HEK293 (cell line): Measurements from ENCODE around the gene MMP24OS.

Experiments used
- CTCF ChIA-PET: fragments of 350-600 bp; formaldehyde crosslinking; extraction: SDS; loops from one replicate; lab custom pipeline; 2021; ENCODE audit warnings: antibody characterized with exemption; lab: Yijun Ruan, JAX
- POLR2A ChIA-PET: fragments of 300-600 bp; formaldehyde crosslinking; extraction: SDS; loops from one replicate; lab custom pipeline; 2020; ENCODE audit warnings: antibody characterized with exemption, inconsistent platforms; lab: Yijun Ruan, JAX
- H3K27ac ChIP-seq: fragments of 200-500 bp; sonication (Bioruptor generic); 2 replicates; pipeline ENCODE4 v1.5.1; 2014; ENCODE audit warnings: low read depth, low read length, control low read depth, inconsistent platforms; ENCODE audit errors: extremely low read depth
- H3K36me3 ChIP-seq, 2 experiments: fragments of 200-500 bp in 1 of 2; sonication (Bioruptor generic) in 1 of 2; 1 replicate in 1 of 2; 2 replicates in 1 of 2; pipeline ENCODE4 v1.5.1; 2014 to 2017; ENCODE audit warnings: inconsistent platforms in 2 of 2, low read length in 2 of 2; ENCODE audit not compliant: control insufficient read depth in 2 of 2, insufficient read depth in 1 of 2
- H3K4me1 ChIP-seq: fragments of 200-500 bp; sonication (Bioruptor generic); 2 replicates; pipeline ENCODE4 v1.5.1; 2014; ENCODE audit warnings: mild to moderate bottlenecking, low read length, inconsistent platforms; ENCODE audit not compliant: control insufficient read depth, insufficient read depth
- H3K4me3 ChIP-seq: 2 replicates; pipeline ENCODE4 v1.5.1; 2011; ENCODE audit warnings: low read depth, mild to moderate bottlenecking, control low read depth, low read length, moderate library complexity
- H3K9me3 ChIP-seq: fragments of 200-500 bp; sonication (Bioruptor generic); 2 replicates; pipeline ENCODE4 v1.5.1; 2014; ENCODE audit warnings: low read depth, low read length, inconsistent platforms; ENCODE audit not compliant: control insufficient read depth, insufficient read depth
- EGR2 ChIP-seq: fragments of 450-650 bp; formaldehyde crosslinking; IDR thresholded peaks from 2 replicates; pipeline ENCODE4 v1.5.1; 2016; ENCODE audit warnings: low read depth, missing biosample characterization, missing genetic modification characterization
- GLIS1 ChIP-seq: fragments of 450-650 bp; formaldehyde crosslinking; IDR thresholded peaks from 2 replicates; pipeline ENCODE4 v1.5.1; 2016; ENCODE audit warnings: missing biosample characterization, missing genetic modification characterization
- IKZF3 ChIP-seq: fragments of 450-650 bp; IDR thresholded peaks from 2 replicates; pipeline ENCODE4 v1.5.0; 2018; ENCODE audit warnings: missing biosample characterization, mild to moderate bottlenecking, missing genetic modification characterization, moderate library complexity
- KLF1 ChIP-seq: fragments of 450-650 bp; formaldehyde crosslinking; IDR thresholded peaks from 2 replicates; pipeline ENCODE4 v1.5.1; 2016; ENCODE audit warnings: missing biosample characterization, missing genetic modification characterization
- KLF9 ChIP-seq: fragments of 450-650 bp; formaldehyde crosslinking; IDR thresholded peaks from 2 replicates; pipeline ENCODE4 v1.5.1; 2016; ENCODE audit warnings: missing biosample characterization, missing genetic modification characterization, low read depth
- PRDM1 ChIP-seq: fragments of 450-650 bp; formaldehyde crosslinking; IDR thresholded peaks from 2 replicates; pipeline ENCODE4; 2016; ENCODE audit warnings: missing biosample characterization, missing genetic modification characterization
- SP2 ChIP-seq: fragments of 450-650 bp; formaldehyde crosslinking; IDR thresholded peaks from 2 replicates; pipeline ENCODE4 v1.5.1; 2016; ENCODE audit warnings: missing biosample characterization, missing genetic modification characterization
- SP7 ChIP-seq: fragments of 450-650 bp; formaldehyde crosslinking; IDR thresholded peaks from 2 replicates; pipeline ENCODE4 v1.5.1; 2016; ENCODE audit warnings: missing biosample characterization, missing genetic modification characterization
- ZBTB20 ChIP-seq: fragments of 450-650 bp; formaldehyde crosslinking; IDR thresholded peaks from 2 replicates; pipeline ENCODE4 v1.5.1; 2016; ENCODE audit warnings: missing biosample characterization, missing genetic modification characterization
- ZBTB7A ChIP-seq: fragments of 450-650 bp; formaldehyde crosslinking; IDR thresholded peaks from 2 replicates; pipeline ENCODE4 v1.5.1; 2016; ENCODE audit warnings: low read depth, missing biosample characterization, missing genetic modification characterization
- ZBTB8A ChIP-seq: fragments of 450-650 bp; formaldehyde crosslinking; IDR thresholded peaks from 2 replicates; pipeline ENCODE4 v1.5.1; 2016; ENCODE audit warnings: missing biosample characterization, missing genetic modification characterization
- ZFHX2 ChIP-seq: fragments of 450-650 bp; formaldehyde crosslinking; conservative IDR thresholded peaks from 2 replicates; pipeline ENCODE4 v1.5.1; 2016; ENCODE audit warnings: missing biosample characterization, missing genetic modification characterization
- ZFP3 ChIP-seq: fragments of 450-650 bp; formaldehyde crosslinking; IDR thresholded peaks from 2 replicates; pipeline ENCODE4 v1.5.1; 2016; ENCODE audit warnings: low read depth, missing biosample characterization, missing genetic modification characterization
- ZNF140 ChIP-seq: fragments of 450-650 bp; formaldehyde crosslinking; IDR thresholded peaks from 2 replicates; pipeline ENCODE4 v1.5.1; 2016; ENCODE audit warnings: missing biosample characterization, missing genetic modification characterization
- ZNF335 ChIP-seq: fragments of 450-650 bp; formaldehyde crosslinking; conservative IDR thresholded peaks from 2 replicates; pipeline ENCODE4 v1.5.1; 2016; ENCODE audit warnings: missing biosample characterization, missing genetic modification characterization
- ZNF341 ChIP-seq: fragments of 450-650 bp; formaldehyde crosslinking; IDR thresholded peaks from 2 replicates; pipeline ENCODE4; 2016; ENCODE audit warnings: low read depth, missing biosample characterization, missing genetic modification characterization
- ZNF561 ChIP-seq: fragments of 450-650 bp; IDR thresholded peaks from 2 replicates; pipeline ENCODE4 v1.5.1; 2018; ENCODE audit warnings: missing biosample characterization, missing genetic modification characterization, borderline replicate concordance
- ZNF600 ChIP-seq: fragments of 450-650 bp; formaldehyde crosslinking; IDR thresholded peaks from 2 replicates; pipeline ENCODE4 v1.5.1; 2016; ENCODE audit warnings: missing biosample characterization, missing genetic modification characterization
- ZNF626 ChIP-seq: fragments of 450-650 bp; sonication (Bioruptor Pico); formaldehyde crosslinking; IDR thresholded peaks from 2 replicates; pipeline ENCODE4 v1.5.1; 2018; ENCODE audit warnings: missing biosample characterization, missing genetic modification characterization, inconsistent platforms
- ZNF629 ChIP-seq: fragments of 450-650 bp; formaldehyde crosslinking; IDR thresholded peaks from 2 replicates; pipeline ENCODE4 v1.5.1; 2017; ENCODE audit warnings: missing biosample characterization, missing genetic modification characterization
- ZNF843 ChIP-seq: fragments of 450-650 bp; formaldehyde crosslinking; IDR thresholded peaks from 2 replicates; pipeline ENCODE4 v1.5.1; 2016; ENCODE audit warnings: missing biosample characterization, missing genetic modification characterization
- ZSCAN30 ChIP-seq: fragments of 450-650 bp; IDR thresholded peaks from 2 replicates; pipeline ENCODE4 v1.5.1; 2018; ENCODE audit warnings: missing biosample characterization, mild to moderate bottlenecking, missing genetic modification characterization, moderate library complexity
- TF ChIP-seq, protein P1 (sequence below): fragments of 450-650 bp; formaldehyde crosslinking; IDR thresholded peaks from 2 replicates; pipeline ENCODE4 v1.5.1; 2017; ENCODE audit warnings: missing biosample characterization, missing genetic modification characterization
- TF ChIP-seq, protein P2 (sequence below): fragments of 450-650 bp; formaldehyde crosslinking; IDR thresholded peaks from 2 replicates; pipeline ENCODE4 v1.5.1; 2016; ENCODE audit warnings: missing biosample characterization, missing genetic modification characterization
- TF ChIP-seq, protein P3 (sequence below): fragments of 450-650 bp; formaldehyde crosslinking; IDR thresholded peaks from 2 replicates; pipeline ENCODE4 v1.5.1; 2016; ENCODE audit warnings: missing biosample characterization, missing genetic modification characterization
- TF ChIP-seq, protein P4 (sequence below): fragments of 450-650 bp; formaldehyde crosslinking; optimal IDR thresholded peaks from 2 replicates; pipeline ENCODE3; 2016; ENCODE audit warnings: missing biosample characterization, mild to moderate bottlenecking, missing genetic modification characterization
- TF ChIP-seq, protein P5 (sequence below): fragments of 450-650 bp; formaldehyde crosslinking; conservative IDR thresholded peaks from 2 replicates; pipeline ENCODE4 v1.5.1; 2016; ENCODE audit warnings: low read depth, missing biosample characterization, missing genetic modification characterization

The MMP24OS gene

DNA sequence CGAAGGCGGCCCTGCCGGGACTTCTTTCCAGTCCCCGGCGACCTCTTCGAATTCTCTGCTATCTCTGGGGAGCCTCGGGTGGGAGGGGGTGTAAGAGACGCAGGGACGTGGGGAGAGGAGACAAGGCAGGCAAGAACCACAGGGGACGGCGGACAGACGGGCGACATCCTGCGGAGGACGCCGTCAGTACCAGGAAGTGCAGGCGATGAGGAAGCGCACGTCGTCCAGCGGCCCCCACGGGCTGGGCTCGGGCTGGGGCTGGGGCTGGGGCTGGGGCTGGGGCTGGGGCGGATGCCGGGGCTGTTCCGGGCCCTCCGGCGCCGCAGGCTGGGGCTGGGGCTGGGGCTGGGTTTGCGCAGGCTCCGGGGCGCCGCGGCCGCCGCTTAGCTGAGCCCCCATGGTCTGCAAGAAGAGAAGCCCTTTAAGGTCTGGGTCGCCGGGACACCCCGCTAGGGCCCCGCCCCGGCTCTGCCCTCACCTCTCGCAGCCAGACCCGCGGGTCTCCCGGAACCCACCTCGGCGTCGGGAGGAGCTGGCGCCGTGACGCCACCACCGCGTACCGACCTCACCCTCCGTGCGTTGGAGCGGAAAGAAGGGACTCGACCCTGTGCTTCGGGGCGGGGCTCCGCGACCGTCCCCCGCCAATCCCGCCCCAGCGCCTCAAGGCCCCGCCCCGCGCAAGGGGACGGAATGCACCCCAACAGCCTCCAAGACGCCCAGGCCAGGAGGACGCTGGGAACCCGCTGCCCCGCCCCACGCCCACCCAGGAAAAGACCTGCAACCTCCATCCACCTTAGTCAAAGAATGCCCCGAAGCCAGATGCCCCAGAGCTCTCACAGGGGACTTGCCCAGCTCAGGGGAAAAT, at the start of gene MMP24OS:
MMP24OS (minus strand) TSS at position 592 of the 865 bp plus-strand sequence; CDS start at position 399, 193 bp downstream.
- ChIA-PET CTCF (interaction anchor here (0.6 to 1.2 kb wide), 6 partner anchors 8 to 199 kb away, joined by 4 to 7 read pairs (median 5); no protein-coding TSS in a partner anchor), POLR2A (interaction anchor here (0.6 to 1.8 kb wide), 10 partner anchors 11 to 762 kb away, joined by 3 to 10 read pairs (median 4); partner anchors contain the start of genes ACSS2 and DYNLRB1)
- Histone ChIP-seq H3K36me3 (peaks cover 13 to 63% of the 10 kb centered on the region in 2 experiments; a peak in 2 of 3 replicates), H3K9me3 (no peaks in the 10 kb centered on the region), H3K4me3 (peak within 1 kb of the TSS; percentile 71), H3K27ac (peak within 1 kb of the TSS; percentile 52), H3K4me1 (no peaks in the 10 kb centered on the region)
- peak; percentile 50 for TF ChIP-seq ZFHX2
- TF ChIP-seq ZNF629 (tag by site-specific recombination) = peak; percentile 89
- TF ChIP-seq PRDM1 (tag by site-specific recombination) = no peak
- 0 out of 2 replicates have a peak, but pooled peaks have one; percentile 30 for TF ChIP-seq SP7 (tag by site-specific recombination)
- TF ChIP-seq GLIS1 (tag by site-specific recombination) = peak; percentile 25; the same call in 1 of the 2 replicates
- peak; percentile 36; the same call in 1 of the 2 replicates for TF ChIP-seq IKZF3
- TF ChIP-seq, protein P1, sequence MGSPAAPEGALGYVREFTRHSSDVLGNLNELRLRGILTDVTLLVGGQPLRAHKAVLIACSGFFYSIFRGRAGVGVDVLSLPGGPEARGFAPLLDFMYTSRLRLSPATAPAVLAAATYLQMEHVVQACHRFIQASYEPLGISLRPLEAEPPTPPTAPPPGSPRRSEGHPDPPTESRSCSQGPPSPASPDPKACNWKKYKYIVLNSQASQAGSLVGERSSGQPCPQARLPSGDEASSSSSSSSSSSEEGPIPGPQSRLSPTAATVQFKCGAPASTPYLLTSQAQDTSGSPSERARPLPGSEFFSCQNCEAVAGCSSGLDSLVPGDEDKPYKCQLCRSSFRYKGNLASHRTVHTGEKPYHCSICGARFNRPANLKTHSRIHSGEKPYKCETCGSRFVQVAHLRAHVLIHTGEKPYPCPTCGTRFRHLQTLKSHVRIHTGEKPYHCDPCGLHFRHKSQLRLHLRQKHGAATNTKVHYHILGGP (tag by site-specific recombination) = no peak
- no peak for TF ChIP-seq ZBTB7A
- no peak for TF ChIP-seq ZNF626 (tag by site-specific recombination)
- TF ChIP-seq ZNF341 (tag by site-specific recombination) = peak; percentile 52; the same call in 1 of the 2 replicates
- TF ChIP-seq ZSCAN30 = peak; percentile 75
- TF ChIP-seq ZNF843 (tag by site-specific recombination) = no peak
- TF ChIP-seq SP2 (tag by site-specific recombination) = peak; percentile 95
- TF ChIP-seq ZFP3 (tag by site-specific recombination) = no peak
- peak; percentile 42; the same call in 1 of the 2 replicates for TF ChIP-seq ZBTB20 (tag by site-specific recombination)
- TF ChIP-seq ZNF140 (tag by site-specific recombination) = no peak
- 0 out of 2 replicates have a peak, but pooled peaks have one; percentile 24 for TF ChIP-seq ZNF561 (tag by site-specific recombination)
- TF ChIP-seq EGR2 (tag by site-specific recombination) = peak; percentile 53; the same call in 1 of the 2 replicates
- TF ChIP-seq KLF1 = peak; percentile 67
- peak; percentile 81 for TF ChIP-seq KLF9 (tag by site-specific recombination)
- peak; percentile 91 for TF ChIP-seq ZNF600 (tag by site-specific recombination)
- TF ChIP-seq, protein P2, sequence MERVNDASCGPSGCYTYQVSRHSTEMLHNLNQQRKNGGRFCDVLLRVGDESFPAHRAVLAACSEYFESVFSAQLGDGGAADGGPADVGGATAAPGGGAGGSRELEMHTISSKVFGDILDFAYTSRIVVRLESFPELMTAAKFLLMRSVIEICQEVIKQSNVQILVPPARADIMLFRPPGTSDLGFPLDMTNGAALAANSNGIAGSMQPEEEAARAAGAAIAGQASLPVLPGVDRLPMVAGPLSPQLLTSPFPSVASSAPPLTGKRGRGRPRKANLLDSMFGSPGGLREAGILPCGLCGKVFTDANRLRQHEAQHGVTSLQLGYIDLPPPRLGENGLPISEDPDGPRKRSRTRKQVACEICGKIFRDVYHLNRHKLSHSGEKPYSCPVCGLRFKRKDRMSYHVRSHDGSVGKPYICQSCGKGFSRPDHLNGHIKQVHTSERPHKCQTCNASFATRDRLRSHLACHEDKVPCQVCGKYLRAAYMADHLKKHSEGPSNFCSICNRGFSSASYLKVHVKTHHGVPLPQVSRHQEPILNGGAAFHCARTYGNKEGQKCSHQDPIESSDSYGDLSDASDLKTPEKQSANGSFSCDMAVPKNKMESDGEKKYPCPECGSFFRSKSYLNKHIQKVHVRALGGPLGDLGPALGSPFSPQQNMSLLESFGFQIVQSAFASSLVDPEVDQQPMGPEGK (tag by site-specific recombination) = peak; percentile 47
- TF ChIP-seq ZNF335 (tag by site-specific recombination) = peak; percentile 20; the same call in 1 of the 2 replicates
- TF ChIP-seq, protein P3, sequence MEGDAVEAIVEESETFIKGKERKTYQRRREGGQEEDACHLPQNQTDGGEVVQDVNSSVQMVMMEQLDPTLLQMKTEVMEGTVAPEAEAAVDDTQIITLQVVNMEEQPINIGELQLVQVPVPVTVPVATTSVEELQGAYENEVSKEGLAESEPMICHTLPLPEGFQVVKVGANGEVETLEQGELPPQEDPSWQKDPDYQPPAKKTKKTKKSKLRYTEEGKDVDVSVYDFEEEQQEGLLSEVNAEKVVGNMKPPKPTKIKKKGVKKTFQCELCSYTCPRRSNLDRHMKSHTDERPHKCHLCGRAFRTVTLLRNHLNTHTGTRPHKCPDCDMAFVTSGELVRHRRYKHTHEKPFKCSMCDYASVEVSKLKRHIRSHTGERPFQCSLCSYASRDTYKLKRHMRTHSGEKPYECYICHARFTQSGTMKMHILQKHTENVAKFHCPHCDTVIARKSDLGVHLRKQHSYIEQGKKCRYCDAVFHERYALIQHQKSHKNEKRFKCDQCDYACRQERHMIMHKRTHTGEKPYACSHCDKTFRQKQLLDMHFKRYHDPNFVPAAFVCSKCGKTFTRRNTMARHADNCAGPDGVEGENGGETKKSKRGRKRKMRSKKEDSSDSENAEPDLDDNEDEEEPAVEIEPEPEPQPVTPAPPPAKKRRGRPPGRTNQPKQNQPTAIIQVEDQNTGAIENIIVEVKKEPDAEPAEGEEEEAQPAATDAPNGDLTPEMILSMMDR (tag by site-specific recombination) = peak; percentile 39; the same call in 1 of the 2 replicates
- TF ChIP-seq, protein P4, sequence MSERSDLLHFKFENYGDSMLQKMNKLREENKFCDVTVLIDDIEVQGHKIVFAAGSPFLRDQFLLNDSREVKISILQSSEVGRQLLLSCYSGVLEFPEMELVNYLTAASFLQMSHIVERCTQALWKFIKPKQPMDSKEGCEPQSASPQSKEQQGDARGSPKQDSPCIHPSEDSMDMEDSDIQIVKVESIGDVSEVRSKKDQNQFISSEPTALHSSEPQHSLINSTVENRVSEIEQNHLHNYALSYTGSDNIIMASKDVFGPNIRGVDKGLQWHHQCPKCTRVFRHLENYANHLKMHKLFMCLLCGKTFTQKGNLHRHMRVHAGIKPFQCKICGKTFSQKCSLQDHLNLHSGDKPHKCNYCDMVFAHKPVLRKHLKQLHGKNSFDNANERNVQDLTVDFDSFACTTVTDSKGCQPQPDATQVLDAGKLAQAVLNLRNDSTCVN (tag by site-specific recombination) = peak; percentile 46
- peak; percentile 33; the same call in 1 of the 2 replicates for TF ChIP-seq ZBTB8A
- TF ChIP-seq, protein P5, sequence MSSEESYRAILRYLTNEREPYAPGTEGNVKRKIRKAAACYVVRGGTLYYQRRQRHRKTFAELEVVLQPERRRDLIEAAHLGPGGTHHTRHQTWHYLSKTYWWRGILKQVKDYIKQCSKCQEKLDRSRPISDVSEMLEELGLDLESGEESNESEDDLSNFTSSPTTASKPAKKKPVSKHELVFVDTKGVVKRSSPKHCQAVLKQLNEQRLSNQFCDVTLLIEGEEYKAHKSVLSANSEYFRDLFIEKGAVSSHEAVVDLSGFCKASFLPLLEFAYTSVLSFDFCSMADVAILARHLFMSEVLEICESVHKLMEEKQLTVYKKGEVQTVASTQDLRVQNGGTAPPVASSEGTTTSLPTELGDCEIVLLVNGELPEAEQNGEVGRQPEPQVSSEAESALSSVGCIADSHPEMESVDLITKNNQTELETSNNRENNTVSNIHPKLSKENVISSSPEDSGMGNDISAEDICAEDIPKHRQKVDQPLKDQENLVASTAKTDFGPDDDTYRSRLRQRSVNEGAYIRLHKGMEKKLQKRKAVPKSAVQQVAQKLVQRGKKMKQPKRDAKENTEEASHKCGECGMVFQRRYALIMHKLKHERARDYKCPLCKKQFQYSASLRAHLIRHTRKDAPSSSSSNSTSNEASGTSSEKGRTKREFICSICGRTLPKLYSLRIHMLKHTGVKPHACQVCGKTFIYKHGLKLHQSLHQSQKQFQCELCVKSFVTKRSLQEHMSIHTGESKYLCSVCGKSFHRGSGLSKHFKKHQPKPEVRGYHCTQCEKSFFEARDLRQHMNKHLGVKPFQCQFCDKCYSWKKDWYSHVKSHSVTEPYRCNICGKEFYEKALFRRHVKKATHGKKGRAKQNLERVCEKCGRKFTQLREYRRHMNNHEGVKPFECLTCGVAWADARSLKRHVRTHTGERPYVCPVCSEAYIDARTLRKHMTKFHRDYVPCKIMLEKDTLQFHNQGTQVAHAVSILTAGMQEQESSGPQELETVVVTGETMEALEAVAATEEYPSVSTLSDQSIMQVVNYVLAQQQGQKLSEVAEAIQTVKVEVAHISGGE (tag by site-specific recombination) = peak; percentile 70; the same call in 1 of the 2 replicates
